Ammon's horn (tissue), 1 donor: ENCODE results near the gene VSIG2.
"Not testable (repeated sequence)": the region's sequence is repeated elsewhere in the genome, so short reads cannot be mapped to it uniquely, and the experiment has no call there.

Source experiments
- DNase-seq: peaks from one replicate; pipeline ENCODE4 v3.0.0-alpha.2; 2016; ENCODE audit warnings: low spot score

Gene VSIG2

GRCh38 chr11:124751741-124752470 is at the start of gene VSIG2:
Gene VSIG2 (minus strand): TSS chr11:124752255. CDS start chr11:124752137, 118 bp downstream.
- no peak for DNase-seq

GRCh38 chr11:124801014-124801413 is 49.0 kb upstream of the VSIG2 start:
- no peak for DNase-seq

- peak; percentile 89 for DNase-seq
Measured at GRCh38 chr11:124800226-124800929, 48.3 kb upstream of the VSIG2 start, which contains the start of gene MSANTD2. Gene MSANTD2 (minus strand): TSS chr11:124800406. CDS start chr11:124800380, 26 bp downstream.

- peak; percentile 25 for DNase-seq
Measured at GRCh38 chr11:124799348-124800225, 47.5 kb upstream of the VSIG2 start.

- DNase-seq, result no peak
Measured at GRCh38 chr11:124798991-124799347, 46.9 kb upstream of the VSIG2 start.

GRCh38 chr11:124796312-124796711 is 44.3 kb upstream of the VSIG2 start:
- no peak for DNase-seq

- no peak for DNase-seq
Measured at GRCh38 chr11:124793466-124794278, 41.6 kb upstream of the VSIG2 start.

GRCh38 chr11:124791626-124792341 is 39.7 kb upstream of the VSIG2 start:
- no peak for DNase-seq

- DNase-seq, result no peak
Measured at GRCh38 chr11:124788521-124788920, 36.5 kb upstream of the VSIG2 start.

- no peak for DNase-seq
Measured at GRCh38 chr11:124784051-124784450, 32.0 kb upstream of the VSIG2 start.

GRCh38 chr11:124783002-124783401 is 30.9 kb upstream of the VSIG2 start:
- DNase-seq, result no peak

- no peak for DNase-seq
Measured at GRCh38 chr11:124779568-124779967, 27.5 kb upstream of the VSIG2 start.

- DNase-seq, result no peak
Measured at GRCh38 chr11:124778281-124778680, 26.2 kb upstream of the VSIG2 start.

- no peak for DNase-seq
Measured at GRCh38 chr11:124776865-124777645, 25.0 kb upstream of the VSIG2 start.

- DNase-seq, result not testable (repeated sequence)
Measured at GRCh38 chr11:124770959-124771358, 18.9 kb upstream of the VSIG2 start.

- no peak for DNase-seq
Measured at GRCh38 chr11:124769806-124770774, 18.0 kb upstream of the VSIG2 start.

- no peak for DNase-seq
Measured at GRCh38 chr11:124768914-124769313, 16.9 kb upstream of the VSIG2 start.

- DNase-seq, result no peak
Measured at GRCh38 chr11:124766156-124766555, 14.1 kb upstream of the VSIG2 start.
